AG04450 (cell line): ENCODE data around the gene OXCT1. TPM values are rescaled to one million over a fixed set of nuclear protein-coding genes. Genes with fewer than 3 reads are reported as not detected.
"Not testable (repeated sequence)": the region's sequence is repeated elsewhere in the genome, so short reads cannot be mapped to it uniquely, and the experiment has no call there.

Experiments
- CTCF ChIA-PET: fragments of 300-600, 350-600 bp; formaldehyde crosslinking; extraction: SDS; loops from one replicate; lab custom pipeline; 2022; ENCODE audit warnings: antibody characterized with exemption, inconsistent platforms; lab: Charles Lee
- POLR2A ChIA-PET: fragments of 350-600 bp; formaldehyde crosslinking; extraction: SDS; loops from one replicate; lab custom pipeline; 2021; ENCODE audit warnings: antibody characterized with exemption, inconsistent platforms; lab: Yijun Ruan, JAX
- DNase-seq: peaks from one replicate; pipeline ENCODE4 v3.0.0-alpha.2; 2011; ENCODE audit warnings: low read depth, low spot score
- H3K27ac ChIP-seq: one replicate; pipeline ENCODE4 v1.5.1; 2012; ENCODE audit warnings: low read depth, low read length, control low read depth
- H3K27me3 ChIP-seq: one replicate; pipeline ENCODE4 v1.6.0; 2012; ENCODE audit warnings: low read length; ENCODE audit not compliant: control insufficient read depth, insufficient read depth
- H3K4me3 ChIP-seq: 2 replicates; pipeline ENCODE4 v1.5.1; 2011; ENCODE audit warnings: mild to moderate bottlenecking, low read depth, low read length, control low read depth
- H3K9me3 ChIP-seq: 2 replicates; pipeline ENCODE4 v1.5.1; 2012; ENCODE audit warnings: low read length; ENCODE audit not compliant: control insufficient read depth, insufficient read depth
- CTCF ChIP-seq: IDR thresholded peaks from 2 replicates; pipeline ENCODE4 v1.5.1; 2011; ENCODE audit warnings: low read depth, low read length, control low read depth, inconsistent platforms
- polyA plus RNA-seq: library from polyadenylated mRNA; depleted of rRNA; stranded (reverse); fragments of >200 nt; gene quantifications from 2 replicates; pipeline ENCODE4 v1.2.3, GENCODE V29; 2011

The OXCT1 gene
- polyA plus RNA-seq, 1 experiment: 31.7 TPM

- ChIA-PET POLR2A (no interaction called here), CTCF (interaction anchor here (0.7 to 2.1 kb wide), 4 partner anchors 64 to 121 kb away, joined by 3 to 16 read pairs (median 4); no protein-coding TSS in a partner anchor)
- Histone ChIP-seq H3K9me3 (no peaks in the 10 kb centered on the region), H3K27ac (no peak overlapping the region), H3K4me3 (no peak overlapping the region), H3K27me3 (no peaks in the 10 kb centered on the region)
- no peak for DNase-seq
- TF ChIP-seq CTCF: peak; percentile 27
Observed at GRCh38 chr5:41722359-41722950, 147.8 kb downstream of the OXCT1 start.

- no peak for TF ChIP-seq CTCF
- DNase-seq: no peak
- POLR2A ChIA-PET: no interaction called here
- Histone ChIP-seq H3K9me3 (no peaks in the 10 kb centered on the region), H3K4me3 (no peak overlapping the region), H3K27ac (no peak overlapping the region), H3K27me3 (no peaks in the 10 kb centered on the region)
- CTCF ChIA-PET: interaction anchor here (1.7 to 2.1 kb wide), 2 partner anchors 116 to 122 kb away, joined by 4 to 16 read pairs; no protein-coding TSS in a partner anchor
Observed at GRCh38 chr5:41721516-41721915, 148.7 kb downstream of the OXCT1 start.

GRCh38 chr5:41716382-41716781 lies 153.8 kb downstream of the OXCT1 start:
- Histone ChIP-seq H3K4me3 (no peak overlapping the region), H3K27me3 (no peaks in the 10 kb centered on the region), H3K27ac (no peak overlapping the region), H3K9me3 (no peaks in the 10 kb centered on the region)
- no peak for TF ChIP-seq CTCF
- CTCF ChIA-PET: interaction anchor here (1.1 to 2.8 kb wide), 2 partner anchors 127 kb away, joined by 3 to 12 read pairs; no protein-coding TSS in a partner anchor
- no peak for DNase-seq
- POLR2A ChIA-PET: no interaction called here

- H3K27me3 ChIP-seq, H3K27ac ChIP-seq, POLR2A ChIA-PET, DNase-seq, CTCF ChIA-PET, H3K9me3 ChIP-seq, H3K4me3 ChIP-seq: not testable (repeated sequence)
Observed at GRCh38 chr5:41714446-41714845, 155.8 kb downstream of the OXCT1 start.

GRCh38 chr5:41708604-41708940 lies 161.7 kb downstream of the OXCT1 start:
- Histone ChIP-seq H3K27me3 (no peaks in the 10 kb centered on the region), H3K4me3 (no peak overlapping the region), H3K27ac (no peak overlapping the region), H3K9me3 (no peaks in the 10 kb centered on the region)
- ChIA-PET POLR2A (no interaction called here), CTCF (interaction anchor here (0.6 to 4.4 kb wide), 6 partner anchors 84 to 146 kb away, joined by 3 to 77 read pairs (median 4); no protein-coding TSS in a partner anchor)
- DNase-seq: no peak
- TF ChIP-seq CTCF: no peak
